Stimulated activated CD8-positive, alpha-beta memory T cell treated with anti-CD3 and anti-CD28 coated beads, Interleukin-12 subunit alpha, Interleukin-12 subunit beta, amount 100 ng/mL, for 4 hours (primary cell): ENCODE results near the gene DDX24.

Source experiments
- DNase-seq: peaks from one replicate; pipeline ENCODE4 v3.0.0-alpha.2; 2020; ENCODE audit warnings: low read depth

The DDX24 gene, protein sequence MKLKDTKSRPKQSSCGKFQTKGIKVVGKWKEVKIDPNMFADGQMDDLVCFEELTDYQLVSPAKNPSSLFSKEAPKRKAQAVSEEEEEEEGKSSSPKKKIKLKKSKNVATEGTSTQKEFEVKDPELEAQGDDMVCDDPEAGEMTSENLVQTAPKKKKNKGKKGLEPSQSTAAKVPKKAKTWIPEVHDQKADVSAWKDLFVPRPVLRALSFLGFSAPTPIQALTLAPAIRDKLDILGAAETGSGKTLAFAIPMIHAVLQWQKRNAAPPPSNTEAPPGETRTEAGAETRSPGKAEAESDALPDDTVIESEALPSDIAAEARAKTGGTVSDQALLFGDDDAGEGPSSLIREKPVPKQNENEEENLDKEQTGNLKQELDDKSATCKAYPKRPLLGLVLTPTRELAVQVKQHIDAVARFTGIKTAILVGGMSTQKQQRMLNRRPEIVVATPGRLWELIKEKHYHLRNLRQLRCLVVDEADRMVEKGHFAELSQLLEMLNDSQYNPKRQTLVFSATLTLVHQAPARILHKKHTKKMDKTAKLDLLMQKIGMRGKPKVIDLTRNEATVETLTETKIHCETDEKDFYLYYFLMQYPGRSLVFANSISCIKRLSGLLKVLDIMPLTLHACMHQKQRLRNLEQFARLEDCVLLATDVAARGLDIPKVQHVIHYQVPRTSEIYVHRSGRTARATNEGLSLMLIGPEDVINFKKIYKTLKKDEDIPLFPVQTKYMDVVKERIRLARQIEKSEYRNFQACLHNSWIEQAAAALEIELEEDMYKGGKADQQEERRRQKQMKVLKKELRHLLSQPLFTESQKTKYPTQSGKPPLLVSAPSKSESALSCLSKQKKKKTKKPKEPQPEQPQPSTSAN

DNA sequence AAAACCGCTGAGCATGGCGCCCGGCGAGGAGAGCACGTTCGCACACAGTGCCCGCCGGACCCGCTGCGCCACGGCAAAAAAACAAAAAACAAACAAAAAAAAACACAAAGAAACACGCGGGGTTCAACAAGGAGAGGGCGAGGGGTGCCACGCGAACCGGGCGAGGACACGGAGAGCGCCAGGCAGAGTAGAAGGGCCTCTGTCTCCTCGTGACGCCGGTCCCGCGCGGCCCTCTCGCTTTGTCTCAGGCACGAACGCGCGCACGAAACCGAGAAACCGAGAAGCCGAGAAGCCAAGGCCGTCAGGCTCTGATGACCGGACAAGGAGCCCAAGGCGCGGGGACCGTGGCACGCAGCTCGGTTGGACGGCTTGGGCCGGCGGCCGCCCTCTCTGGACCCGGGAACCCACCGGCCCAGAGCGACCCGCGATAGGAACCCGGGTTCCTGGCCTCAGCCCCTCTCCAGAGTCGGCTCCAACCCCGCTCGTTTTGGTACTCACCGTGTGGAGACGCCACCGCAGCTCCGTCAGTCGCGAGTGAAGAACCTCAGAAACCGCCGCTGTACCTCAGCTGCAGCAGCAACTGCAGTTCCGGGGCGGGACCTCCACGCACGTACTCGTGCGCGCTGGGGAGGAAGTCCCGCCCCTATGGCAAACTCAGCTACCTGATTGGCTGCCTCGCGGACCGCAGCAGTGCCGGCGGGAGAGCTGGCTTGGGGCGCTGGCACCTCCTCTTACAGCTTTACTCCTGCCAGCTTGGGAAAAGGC, at the start of gene DDX24, which contains the start of gene IFI27L1:
TSS of gene DDX24 (minus strand) at position 582 of the 765 bp plus-strand sequence. CDS start 1,460 bp downstream, outside the sequence.
TSS of gene IFI27L1 (plus strand) at position 690 of the 765 bp plus-strand sequence. CDS start 15,628 bp downstream, outside the sequence.
- peak; percentile 94 for DNase-seq

DNA sequence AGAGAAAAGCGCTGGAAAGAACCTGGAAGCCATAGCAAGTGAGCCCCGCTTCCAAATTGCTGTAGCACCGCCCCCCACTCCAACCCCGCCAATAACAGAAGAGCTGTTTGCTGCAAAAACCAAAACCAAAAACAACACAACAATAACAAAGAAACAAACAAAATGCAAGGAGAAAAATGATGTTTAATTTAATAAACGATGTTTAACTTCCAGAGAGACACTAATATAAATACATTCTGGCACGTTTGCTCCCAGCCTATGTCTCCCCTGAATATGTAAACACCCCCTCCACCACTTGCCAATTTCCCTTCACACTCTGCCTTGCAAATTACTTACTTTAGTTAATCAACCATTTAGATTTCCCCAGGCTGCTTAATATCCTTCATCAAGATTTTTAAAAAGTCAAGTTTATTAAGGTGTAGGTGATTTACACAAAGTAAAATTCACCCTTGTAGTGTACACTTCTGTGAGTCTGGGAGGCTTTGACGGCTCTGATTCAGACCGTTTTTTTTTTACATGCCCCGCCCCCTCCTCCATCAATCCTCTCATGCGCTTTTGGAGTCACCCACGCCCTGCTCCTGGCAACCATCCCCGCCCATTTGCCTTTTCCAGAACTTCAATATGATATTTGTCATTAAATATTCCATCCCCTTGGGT, 48.9 kb upstream of the DDX24 start:
- DNase-seq: no peak

DNA sequence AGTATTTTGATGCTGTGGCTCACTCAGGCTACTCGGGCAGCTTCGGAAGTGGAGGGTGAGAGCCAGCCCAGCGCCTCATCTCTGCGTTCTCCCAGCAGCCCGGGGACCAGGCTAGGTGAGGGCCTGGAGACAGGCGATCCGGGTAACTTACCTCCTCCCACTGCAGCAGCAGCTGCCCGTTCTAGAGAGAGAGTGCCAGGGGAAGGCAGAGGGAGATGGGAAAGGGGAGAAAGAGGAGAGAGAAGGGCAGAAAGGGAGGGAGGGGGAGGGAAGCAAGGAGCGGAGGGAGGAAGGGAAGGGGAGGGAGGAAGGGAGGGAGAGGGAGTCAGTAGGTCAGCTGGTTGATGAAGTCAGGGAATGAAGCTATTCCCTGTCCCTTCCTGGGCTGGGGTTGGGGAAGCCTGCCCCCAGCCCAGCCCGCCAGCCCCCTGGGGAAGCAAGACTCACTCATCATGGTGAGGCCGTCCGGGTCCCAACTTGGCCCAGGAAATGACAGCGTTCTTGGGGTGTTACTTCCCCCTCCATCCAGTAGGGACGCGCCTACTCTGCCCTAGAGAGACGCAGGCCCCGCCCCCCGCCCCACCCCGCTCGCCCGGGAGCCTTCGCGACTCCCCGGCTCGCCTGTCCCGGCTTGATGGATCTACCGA, 48.2 kb upstream of the DDX24 start, which contains the start of gene IFI27L2:
TSS of gene IFI27L2 (minus strand) at position 494 of the 647 bp plus-strand sequence. CDS start at position 454, 40 bp downstream.
- DNase-seq: peak; percentile 39

DNA sequence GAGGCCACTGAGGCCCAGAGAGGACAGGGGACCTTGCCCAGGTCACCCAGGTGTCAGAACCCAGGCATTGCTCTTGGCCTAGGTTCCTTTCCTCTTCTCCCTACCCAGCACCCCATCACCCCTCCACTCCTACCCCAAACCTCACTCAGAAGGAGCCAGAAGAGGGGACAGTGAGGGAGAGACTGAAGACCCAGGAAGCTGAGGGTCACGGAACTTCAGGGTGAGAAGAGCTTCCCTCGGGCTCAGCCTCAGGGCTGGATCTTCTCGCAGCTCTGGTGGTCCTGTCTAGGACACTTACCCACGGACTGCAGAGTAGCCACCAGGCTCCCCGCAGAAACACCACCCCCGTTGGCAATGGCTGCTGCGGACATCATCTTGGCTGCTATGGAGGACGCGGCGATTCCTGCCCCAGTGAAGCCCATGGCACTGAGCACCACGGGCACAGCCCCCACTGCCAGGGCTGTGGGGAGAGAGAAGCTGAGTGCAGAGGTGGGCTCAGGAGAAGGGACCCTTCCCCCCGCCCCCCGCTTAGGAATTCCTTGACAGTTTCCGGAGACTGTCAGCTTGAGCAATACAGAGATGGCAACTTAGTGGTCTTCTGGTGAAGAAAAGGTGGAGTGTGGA, 47.3 kb upstream of the DDX24 start:
- no peak for DNase-seq

DNA sequence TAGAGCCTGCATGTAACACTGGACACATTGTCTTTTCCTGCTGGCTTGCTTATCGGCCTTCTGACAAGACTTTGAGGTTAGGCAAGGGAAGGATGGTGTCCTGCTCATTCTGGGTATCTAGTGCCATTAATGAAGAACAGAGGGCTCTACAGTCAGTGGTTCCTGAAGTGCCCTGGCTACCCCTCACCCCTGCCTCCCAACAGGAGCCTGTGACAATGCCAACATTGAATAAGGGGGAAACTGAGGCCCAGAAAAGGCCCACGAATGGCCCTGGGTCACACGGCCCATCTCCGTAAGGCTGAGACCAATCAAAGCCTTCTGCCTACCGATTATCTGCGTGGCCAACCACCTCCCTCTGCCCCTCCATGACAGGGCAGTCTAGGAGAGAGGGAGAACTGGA, 46.3 kb upstream of the DDX24 start:
- DNase-seq: no peak

DNA sequence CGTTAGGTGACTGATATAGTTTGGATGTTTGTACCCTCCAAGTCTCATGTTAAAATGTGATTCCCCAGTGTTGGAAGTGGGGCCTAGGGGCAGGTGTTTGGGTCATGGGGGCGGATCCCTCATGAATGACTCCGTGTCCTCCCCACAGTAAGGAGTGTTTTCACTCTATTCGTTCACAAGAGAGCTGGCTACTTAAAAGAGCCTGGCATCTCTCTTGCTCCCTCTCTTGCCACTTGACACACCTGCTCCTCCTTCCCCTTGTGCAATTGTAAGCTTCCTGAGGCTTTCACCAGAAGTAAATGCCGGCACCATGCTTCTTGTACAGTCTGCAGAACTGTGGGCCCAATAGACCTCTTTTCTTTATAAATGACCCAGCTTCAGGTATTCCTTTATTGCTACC, 45.8 kb upstream of the DDX24 start:
- no peak for DNase-seq

DNA sequence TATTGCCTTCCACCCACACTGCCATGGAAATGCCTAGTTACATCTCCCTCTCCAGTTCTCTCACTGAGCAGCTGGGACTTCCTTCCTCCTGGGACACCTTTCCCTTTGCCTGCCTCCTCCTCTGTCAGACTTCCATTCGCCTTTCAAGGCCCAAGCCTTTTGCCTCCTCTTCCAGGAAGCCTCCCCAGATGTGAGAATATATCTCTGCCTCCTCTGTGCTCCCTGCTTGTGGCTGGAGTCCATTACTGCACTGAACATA, 45.3 kb upstream of the DDX24 start:
- no peak for DNase-seq

DNA sequence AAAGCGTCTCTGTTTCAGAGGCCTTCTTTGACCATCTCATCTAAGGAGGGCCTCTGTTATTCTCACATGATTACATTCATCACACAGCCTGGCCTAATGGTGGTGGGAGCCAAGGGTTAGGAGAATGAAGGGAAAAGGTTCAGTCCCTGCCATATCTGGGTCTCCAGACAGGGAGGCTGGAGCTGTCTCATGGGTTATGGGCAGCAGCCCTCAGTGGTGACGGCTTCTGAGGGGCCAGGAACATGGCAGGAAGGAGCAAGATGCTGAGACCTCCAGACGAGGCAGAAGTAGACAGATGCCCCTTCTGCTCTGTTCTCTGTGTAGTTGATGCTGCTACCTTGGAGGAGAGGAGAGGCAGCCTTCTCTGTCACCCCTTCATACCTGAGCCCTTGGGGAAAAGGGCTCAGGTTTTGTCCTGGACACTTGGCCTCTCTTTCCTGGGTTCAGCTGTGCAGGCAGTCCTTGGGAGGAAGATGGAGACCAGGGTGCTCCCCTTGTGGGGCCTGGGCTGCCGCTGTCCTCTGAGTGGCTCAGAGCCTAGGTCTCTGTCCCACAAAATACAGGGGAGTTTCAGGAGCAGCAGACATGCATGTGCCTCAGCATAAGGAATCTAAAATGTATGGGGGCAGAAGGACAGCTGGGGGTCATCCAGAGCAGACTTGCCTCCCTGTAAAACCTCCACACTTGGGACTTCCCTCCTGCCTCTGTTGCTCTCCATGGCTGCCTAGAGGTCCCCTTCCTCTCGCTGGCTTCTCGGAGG, 44.8 kb upstream of the DDX24 start:
- DNase-seq: no peak

DNA sequence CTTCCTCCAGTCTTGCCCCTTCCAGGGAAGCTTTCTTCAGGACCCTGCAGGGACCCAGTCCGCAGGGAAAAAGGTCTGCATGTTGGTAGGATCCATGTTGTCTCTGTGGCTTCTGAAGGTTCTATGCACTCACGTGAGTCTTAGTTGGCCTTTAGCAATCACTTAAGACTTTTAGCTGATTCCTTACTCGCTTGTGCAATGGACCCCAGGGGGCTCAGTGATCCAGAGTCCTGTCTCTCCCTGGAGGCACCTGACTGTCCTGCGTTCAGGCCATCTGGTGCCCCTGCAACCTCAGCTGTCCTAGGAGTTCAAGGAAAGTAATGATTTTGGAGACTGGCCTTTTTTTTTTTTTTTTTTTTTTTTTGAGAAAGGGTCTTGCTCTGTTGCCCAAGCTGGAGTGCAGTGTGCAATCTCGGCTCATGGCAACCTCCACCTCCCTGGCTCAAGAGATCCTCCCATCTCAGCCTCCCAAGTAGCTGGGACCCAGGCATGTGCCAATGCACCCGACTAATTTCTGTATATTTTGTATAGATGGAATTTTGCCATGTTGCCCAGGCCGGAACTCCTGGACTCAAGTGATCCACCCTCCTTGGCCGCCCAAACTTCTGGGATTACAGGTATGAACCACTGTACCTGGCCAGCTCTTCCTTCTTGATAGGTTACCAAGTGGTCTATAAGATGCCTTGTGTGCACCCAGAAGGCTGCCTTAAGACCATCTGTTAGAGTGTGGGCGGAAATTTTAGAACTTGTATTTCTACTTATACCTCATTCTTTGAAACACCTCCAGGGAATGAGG, 43.8 kb upstream of the DDX24 start:
- DNase-seq: no peak

DNA sequence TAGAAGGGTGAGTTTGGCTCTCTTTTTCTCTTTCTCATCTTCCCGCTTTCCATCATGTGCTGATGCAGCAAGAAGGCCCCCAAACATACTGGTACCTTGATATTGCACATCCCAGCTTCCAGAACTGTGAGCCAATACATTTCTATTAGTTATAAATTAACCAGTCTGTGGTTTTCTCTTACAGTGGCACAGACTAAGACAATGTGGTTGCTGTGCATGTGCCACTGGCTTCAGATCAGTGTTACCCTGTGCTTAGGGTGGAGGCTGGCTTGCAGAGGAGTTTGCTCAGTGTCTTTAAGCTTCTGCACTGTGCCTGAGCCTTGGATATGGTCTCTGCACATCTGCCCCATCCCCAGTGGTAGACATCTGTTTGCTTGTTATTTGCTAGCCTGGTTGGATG, 42.9 kb upstream of the DDX24 start:
- no peak for DNase-seq

DNA sequence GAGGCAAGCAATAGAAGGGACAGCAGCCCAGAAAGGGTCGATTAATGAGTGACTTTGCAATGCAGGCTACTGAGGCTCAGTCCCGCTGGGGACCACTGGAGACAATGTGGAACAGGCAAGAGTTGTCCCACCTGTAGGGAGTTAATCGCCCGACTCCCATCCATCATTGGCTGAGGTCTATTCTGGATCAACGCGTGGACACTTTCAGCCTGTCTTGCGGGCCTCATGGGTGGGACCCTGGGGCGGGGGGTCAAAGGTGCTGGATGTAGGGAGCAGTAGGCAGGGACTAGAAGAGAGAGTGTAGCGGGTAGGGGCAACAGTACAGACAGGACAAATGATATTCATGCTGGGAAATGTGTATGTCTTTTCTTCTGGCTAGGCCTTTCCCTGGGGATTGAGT, 42.3 kb upstream of the DDX24 start:
- no peak for DNase-seq

DNA sequence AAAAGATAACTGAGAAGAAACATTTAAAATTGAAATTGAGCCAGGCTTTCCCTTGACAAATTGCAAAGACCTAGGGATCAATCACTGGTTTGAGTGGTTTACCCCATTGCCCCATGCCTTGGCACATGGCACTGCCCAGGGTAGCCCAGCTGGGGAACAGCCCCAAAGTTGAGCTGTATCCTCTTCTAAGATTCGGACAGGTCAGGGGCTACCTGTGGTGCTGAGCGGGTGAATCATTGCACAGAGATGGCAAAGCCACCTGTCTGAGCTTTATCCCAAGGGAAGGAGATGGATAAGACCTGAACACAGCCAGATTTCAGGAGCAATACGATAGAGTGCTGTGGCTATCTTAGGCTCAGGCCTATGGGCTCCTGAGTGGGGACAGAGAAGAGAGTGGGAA, 41.4 kb upstream of the DDX24 start:
- DNase-seq: no peak

DNA sequence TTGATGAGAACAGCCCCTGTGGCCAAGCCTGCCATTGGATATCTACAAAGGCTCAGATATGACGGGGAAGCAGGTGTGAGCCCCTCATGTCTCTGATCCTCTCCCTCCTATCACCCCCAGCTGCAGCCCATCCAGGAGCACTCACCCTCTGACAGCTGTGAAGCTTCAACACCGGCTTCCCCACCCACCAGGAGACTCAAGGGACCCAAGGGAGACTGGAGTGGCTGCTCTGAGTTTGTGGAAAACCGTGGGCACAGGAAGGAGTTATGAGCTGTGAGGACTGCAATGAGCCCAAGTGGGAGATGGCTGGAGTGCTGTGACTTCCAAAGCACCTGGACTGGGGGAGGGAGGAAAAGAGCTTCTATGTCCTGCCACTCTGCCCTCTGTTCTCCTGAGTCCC, 40.5 kb upstream of the DDX24 start:
- DNase-seq: no peak

DNA sequence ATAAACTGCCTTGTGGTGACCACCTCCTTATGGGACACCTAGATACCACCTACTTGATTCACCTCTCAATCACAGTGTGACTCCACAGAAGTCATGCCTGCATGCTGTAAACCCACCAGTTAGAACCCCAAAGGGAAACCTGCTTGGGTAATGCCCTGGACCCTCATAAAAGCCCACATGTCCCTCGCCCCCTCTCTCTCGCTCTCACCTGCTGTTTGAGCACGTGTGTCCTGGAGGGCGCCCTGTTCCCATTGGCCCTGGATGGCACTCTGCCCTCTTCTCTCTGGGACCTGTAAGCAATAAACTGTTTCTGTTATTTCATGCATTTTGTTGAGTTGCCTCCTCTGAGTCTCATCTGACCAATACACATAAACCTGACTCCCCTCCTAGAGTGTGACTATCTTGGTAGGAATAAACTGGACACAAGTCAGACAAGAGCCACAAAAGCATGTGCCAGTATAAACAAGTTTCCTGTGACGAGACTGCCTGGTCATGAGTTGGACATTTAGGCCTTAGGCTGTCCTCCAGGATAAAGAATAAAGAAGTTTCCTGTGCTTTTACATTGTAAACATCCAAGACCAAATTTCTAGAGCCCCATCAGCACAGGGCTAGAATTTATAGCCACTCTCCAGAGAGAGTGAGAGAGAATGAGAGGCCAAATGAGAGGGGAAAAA, 39.8 kb upstream of the DDX24 start:
- DNase-seq: no peak

DNA sequence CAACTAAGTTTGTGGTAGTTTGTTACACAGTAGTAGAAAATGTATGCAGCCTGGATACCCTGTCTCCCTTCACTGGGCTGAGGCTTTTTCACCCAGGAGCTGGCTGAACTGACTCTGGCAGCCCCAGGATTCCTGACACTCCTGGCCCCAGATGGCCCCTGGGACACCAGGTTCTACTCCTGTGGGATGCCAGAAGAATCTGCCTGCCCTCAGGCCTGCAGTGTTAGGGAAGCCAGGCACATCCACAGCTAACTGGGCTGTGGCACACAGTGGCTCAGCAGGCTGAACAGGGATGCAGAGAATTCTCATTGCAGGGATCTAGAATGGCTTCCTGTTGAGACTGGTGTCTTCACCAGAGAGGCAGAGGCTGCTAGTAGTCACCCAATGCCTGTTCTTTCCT, 38.1 kb upstream of the DDX24 start:
- DNase-seq: no peak

DNA sequence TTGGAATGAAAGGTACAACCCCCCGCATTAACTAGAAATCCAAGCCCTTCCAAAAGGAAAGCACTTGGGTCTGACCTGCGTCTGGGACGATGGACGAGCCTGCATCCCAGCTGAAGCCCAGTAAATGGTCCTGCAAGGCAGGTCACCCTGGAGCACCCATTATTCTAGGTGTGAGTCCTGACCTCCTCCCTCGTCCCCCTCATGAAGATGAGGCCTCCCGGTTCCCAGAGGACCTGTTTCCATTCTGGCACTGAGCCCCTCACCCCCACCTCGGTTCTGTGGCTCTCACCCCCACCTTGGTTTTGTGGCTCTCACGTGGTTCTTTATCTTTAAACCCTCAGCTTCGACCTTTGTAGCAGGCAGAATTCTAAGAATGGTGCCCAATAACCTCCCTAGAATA, 36.9 kb upstream of the DDX24 start:
- DNase-seq: no peak

DNA sequence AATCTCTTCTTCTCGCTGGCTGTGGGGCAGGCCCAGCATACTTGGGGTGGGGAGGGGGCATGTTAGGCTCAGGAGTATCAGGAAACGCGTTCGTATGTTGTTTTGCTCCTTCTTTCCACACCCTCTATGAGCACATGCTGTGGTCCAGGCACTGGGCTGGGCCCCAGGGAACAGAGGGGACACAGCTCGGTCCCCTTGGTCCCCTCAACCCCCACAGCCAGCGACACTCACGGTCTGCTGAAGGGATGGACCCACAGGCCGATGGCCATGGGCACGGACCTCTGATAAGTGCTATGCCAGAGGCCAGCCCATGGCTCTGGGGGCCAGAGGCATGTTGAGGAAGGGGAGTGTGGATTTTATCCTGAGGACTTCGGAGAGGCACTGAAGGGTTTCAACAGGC, 35.7 kb upstream of the DDX24 start:
- DNase-seq: no peak

DNA sequence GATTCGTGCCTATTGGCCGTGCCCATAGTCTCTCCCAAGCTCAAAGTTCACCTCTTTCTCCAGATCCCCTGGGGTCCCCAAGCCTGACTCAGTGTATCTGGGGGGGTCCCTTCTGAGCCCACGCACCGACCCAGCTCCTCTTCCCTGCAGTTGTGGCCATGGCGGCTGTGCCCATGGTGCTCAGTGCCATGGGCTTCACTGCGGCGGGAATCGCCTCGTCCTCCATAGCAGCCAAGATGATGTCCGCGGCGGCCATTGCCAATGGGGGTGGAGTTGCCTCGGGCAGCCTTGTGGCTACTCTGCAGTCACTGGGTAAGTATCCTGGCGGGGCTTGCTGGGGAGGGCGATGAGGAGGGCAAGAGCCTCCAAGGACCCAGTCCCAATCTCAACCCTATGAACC, 34.6 kb upstream of the DDX24 start:
- DNase-seq: no peak

DNA sequence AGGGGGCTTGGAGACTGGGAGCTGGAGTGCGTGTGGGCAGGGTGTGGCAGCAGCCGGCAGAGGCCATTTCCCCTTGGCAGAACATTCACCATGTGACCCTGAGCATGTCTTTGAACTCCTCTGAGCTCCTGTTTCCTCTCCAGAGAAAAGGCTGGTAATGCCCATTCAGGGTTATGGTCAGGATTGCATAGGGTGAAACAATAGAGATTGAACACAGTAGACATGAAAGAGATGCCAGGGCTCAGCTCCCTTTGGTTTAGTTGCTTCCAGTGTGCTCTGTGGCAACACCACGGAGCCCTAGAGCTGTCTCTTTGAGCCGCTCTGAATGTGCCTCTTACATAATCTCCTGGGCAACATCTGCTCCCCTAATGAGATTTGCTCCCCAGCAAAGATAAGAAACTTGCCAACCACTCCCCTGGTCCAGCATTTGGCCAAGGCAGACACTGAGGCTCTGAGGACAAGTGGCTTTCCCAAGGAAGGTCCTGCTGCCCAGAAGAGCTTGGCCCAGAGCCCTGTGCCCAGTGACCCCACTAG, 34.1 kb upstream of the DDX24 start:
- no peak for DNase-seq
